Stomach (tissue), 4 donors: ENCODE results near the gene FAM25G.
"Not testable (repeated sequence)": the region's sequence is repeated elsewhere in the genome, so short reads cannot be mapped to it uniquely, and the experiment has no call there.

ENCODE experiments used
- POLR2AphosphoS5 ChIP-seq, 3 donors: sonication (generic); formaldehyde crosslinking; IDR thresholded peaks; one replicate each; pipeline ENCODE4 v1.6.1; 2016; ENCODE audit warnings: antibody characterized with exemption in 3 of 3
- TF ChIP-seq, protein P1 (sequence below), 7 experiments: fragments of 450-650 bp in 4 of 7; fragments of 200-600 bp in 3 of 7; sonication (generic) in 3 of 7; IDR thresholded peaks; one replicate each; pipeline ENCODE4 v1.5.1; 2016 to 2019; ENCODE audit warnings: antibody characterized with exemption in 7 of 7, control low read depth in 2 of 7, mild to moderate bottlenecking in 1 of 7

DNA sequence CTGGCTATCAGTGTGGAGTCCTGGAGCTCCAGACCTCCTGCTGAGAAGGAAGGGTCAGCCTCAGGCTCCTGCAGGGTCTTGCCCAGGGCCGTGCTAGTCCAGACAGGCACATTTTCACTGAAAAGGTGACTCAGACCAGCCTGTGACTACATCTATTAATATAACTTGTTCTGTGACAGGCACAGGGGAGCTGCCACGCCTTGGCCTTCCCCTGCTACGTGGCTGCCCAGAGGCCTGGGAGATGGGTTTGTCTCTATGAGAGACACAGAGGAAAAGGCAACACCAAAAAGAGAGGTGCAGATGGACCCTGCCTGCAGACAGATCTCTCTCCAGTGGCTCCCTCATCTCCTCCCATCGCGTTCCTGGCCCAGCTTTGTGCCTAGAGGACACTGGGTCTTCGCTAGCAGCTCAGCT, 9.7 kb downstream of the FAM25G start:
- TF ChIP-seq, protein P1, sequence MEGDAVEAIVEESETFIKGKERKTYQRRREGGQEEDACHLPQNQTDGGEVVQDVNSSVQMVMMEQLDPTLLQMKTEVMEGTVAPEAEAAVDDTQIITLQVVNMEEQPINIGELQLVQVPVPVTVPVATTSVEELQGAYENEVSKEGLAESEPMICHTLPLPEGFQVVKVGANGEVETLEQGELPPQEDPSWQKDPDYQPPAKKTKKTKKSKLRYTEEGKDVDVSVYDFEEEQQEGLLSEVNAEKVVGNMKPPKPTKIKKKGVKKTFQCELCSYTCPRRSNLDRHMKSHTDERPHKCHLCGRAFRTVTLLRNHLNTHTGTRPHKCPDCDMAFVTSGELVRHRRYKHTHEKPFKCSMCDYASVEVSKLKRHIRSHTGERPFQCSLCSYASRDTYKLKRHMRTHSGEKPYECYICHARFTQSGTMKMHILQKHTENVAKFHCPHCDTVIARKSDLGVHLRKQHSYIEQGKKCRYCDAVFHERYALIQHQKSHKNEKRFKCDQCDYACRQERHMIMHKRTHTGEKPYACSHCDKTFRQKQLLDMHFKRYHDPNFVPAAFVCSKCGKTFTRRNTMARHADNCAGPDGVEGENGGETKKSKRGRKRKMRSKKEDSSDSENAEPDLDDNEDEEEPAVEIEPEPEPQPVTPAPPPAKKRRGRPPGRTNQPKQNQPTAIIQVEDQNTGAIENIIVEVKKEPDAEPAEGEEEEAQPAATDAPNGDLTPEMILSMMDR (IDR thresholded peaks at IDR 0.05), result not testable (repeated sequence)
- not testable (repeated sequence) for TF ChIP-seq POLR2AphosphoS5 (IDR thresholded peaks at IDR 0.05)
